ENCODE measurements around the gene GNL1. TPM values are rescaled to one million over a fixed set of nuclear protein-coding genes. Genes with fewer than 3 reads are reported as not detected.

The GNL1 gene
- total and polyA plus RNA-seq, 9 of the 15 experiments (the other 6 are each of a cell fraction or from before 2014, with no cell fraction given), result 0.73 to 112 (median 58.0) TPM

DNA sequence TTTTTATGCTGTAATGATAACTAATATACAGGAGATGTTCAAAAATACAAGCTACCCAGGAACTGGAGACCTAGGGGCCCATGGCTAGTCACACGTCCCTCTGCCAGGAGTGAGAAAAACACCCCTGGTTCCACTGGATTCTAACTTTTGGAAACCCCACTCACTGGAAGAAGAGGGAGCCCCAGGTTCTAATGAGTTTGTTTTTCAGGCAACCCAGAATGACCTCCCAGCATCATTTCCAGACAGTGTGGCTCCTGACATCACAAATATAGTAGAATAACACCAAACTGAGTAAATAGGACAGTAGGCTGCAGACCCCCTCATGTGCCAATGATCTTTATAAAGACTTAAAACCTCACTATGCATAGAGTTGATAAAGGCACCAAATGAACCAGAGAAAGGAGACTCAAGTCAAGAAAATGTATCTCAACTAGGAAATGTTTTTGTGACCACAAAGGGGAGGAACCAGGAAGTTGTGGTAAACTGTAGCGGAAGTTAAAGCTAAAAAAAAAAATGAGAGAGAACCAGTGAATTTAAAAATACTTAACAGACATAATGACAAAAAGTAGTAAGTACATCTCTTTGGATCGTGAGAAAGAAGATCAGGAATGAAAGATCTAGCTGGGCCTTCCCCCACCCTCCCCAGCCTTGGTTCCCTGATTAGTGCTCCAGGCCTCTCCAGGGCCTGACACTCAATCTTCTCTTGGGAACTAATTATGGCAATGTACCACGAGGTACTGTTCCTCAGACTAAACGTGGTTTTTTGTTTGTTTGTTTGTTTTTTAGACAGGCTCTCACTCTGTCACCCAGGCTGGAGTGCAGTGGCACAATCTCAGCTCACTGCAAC is 47.2 kb downstream of the GNL1 start (continued):
- TF ChIP-seq, protein P1, sequence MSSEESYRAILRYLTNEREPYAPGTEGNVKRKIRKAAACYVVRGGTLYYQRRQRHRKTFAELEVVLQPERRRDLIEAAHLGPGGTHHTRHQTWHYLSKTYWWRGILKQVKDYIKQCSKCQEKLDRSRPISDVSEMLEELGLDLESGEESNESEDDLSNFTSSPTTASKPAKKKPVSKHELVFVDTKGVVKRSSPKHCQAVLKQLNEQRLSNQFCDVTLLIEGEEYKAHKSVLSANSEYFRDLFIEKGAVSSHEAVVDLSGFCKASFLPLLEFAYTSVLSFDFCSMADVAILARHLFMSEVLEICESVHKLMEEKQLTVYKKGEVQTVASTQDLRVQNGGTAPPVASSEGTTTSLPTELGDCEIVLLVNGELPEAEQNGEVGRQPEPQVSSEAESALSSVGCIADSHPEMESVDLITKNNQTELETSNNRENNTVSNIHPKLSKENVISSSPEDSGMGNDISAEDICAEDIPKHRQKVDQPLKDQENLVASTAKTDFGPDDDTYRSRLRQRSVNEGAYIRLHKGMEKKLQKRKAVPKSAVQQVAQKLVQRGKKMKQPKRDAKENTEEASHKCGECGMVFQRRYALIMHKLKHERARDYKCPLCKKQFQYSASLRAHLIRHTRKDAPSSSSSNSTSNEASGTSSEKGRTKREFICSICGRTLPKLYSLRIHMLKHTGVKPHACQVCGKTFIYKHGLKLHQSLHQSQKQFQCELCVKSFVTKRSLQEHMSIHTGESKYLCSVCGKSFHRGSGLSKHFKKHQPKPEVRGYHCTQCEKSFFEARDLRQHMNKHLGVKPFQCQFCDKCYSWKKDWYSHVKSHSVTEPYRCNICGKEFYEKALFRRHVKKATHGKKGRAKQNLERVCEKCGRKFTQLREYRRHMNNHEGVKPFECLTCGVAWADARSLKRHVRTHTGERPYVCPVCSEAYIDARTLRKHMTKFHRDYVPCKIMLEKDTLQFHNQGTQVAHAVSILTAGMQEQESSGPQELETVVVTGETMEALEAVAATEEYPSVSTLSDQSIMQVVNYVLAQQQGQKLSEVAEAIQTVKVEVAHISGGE (CRISPR knock-in tag; IDR thresholded peaks at IDR 0.05), result 0 out of 6 replicates have a peak, but pooled peaks of 1 of the 3 experiments have one; percentile 46
- TF ChIP-seq, protein P2, sequence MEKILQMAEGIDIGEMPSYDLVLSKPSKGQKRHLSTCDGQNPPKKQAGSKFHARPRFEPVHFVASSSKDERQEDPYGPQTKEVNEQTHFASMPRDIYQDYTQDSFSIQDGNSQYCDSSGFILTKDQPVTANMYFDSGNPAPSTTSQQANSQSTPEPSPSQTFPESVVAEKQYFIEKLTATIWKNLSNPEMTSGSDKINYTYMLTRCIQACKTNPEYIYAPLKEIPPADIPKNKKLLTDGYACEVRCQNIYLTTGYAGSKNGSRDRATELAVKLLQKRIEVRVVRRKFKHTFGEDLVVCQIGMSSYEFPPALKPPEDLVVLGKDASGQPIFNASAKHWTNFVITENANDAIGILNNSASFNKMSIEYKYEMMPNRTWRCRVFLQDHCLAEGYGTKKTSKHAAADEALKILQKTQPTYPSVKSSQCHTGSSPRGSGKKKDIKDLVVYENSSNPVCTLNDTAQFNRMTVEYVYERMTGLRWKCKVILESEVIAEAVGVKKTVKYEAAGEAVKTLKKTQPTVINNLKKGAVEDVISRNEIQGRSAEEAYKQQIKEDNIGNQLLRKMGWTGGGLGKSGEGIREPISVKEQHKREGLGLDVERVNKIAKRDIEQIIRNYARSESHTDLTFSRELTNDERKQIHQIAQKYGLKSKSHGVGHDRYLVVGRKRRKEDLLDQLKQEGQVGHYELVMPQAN (IDR thresholded peaks at IDR 0.05; ENCODE audit: borderline replicate concordance), result no peak
- TF ChIP-seq MAFG (tag; conservative IDR thresholded peaks at IDR 0.05) (no peak), ESRRB (CRISPR knock-in tag; IDR thresholded peaks at IDR 0.05; ENCODE audit: borderline replicate concordance) (no peak), TEAD4 (IDR thresholded peaks at IDR 0.05; ENCODE audit: low read length) (peak; percentile 43; the same call in 1 of the 2 replicates), TEAD4 (CRISPR knock-in tag; IDR thresholded peaks at IDR 0.05; ENCODE audit: borderline replicate concordance) (no peak), SETDB1 (IDR thresholded peaks at IDR 0.05; ENCODE audit: low read length) (no peak), MAZ (CRISPR knock-in tag; conservative IDR thresholded peaks at IDR 0.05 in 1 of 2, IDR thresholded peaks at IDR 0.05 in 1 of 2) (no peak), FOXJ2 (tag; IDR thresholded peaks at IDR 0.05) (no peak), SMARCB1 (IDR thresholded peaks at IDR 0.05; ENCODE audit: insufficient read length, low read depth) (no peak)
- TF ChIP-seq, protein P3, sequence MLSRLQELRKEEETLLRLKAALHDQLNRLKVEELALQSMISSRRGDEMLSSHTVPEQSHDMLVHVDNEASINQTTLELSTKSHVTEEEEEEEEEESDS (CRISPR knock-in tag; IDR thresholded peaks at IDR 0.05), result no peak
- TF ChIP-seq, protein P4, sequence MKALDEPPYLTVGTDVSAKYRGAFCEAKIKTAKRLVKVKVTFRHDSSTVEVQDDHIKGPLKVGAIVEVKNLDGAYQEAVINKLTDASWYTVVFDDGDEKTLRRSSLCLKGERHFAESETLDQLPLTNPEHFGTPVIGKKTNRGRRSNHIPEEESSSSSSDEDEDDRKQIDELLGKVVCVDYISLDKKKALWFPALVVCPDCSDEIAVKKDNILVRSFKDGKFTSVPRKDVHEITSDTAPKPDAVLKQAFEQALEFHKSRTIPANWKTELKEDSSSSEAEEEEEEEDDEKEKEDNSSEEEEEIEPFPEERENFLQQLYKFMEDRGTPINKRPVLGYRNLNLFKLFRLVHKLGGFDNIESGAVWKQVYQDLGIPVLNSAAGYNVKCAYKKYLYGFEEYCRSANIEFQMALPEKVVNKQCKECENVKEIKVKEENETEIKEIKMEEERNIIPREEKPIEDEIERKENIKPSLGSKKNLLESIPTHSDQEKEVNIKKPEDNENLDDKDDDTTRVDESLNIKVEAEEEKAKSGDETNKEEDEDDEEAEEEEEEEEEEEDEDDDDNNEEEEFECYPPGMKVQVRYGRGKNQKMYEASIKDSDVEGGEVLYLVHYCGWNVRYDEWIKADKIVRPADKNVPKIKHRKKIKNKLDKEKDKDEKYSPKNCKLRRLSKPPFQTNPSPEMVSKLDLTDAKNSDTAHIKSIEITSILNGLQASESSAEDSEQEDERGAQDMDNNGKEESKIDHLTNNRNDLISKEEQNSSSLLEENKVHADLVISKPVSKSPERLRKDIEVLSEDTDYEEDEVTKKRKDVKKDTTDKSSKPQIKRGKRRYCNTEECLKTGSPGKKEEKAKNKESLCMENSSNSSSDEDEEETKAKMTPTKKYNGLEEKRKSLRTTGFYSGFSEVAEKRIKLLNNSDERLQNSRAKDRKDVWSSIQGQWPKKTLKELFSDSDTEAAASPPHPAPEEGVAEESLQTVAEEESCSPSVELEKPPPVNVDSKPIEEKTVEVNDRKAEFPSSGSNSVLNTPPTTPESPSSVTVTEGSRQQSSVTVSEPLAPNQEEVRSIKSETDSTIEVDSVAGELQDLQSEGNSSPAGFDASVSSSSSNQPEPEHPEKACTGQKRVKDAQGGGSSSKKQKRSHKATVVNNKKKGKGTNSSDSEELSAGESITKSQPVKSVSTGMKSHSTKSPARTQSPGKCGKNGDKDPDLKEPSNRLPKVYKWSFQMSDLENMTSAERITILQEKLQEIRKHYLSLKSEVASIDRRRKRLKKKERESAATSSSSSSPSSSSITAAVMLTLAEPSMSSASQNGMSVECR (CRISPR knock-in tag; IDR thresholded peaks at IDR 0.05), result no peak
- TF ChIP-seq, protein P5, sequence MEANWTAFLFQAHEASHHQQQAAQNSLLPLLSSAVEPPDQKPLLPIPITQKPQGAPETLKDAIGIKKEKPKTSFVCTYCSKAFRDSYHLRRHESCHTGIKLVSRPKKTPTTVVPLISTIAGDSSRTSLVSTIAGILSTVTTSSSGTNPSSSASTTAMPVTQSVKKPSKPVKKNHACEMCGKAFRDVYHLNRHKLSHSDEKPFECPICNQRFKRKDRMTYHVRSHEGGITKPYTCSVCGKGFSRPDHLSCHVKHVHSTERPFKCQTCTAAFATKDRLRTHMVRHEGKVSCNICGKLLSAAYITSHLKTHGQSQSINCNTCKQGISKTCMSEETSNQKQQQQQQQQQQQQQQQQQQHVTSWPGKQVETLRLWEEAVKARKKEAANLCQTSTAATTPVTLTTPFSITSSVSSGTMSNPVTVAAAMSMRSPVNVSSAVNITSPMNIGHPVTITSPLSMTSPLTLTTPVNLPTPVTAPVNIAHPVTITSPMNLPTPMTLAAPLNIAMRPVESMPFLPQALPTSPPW (CRISPR knock-in tag; IDR thresholded peaks at IDR 0.05), result no peak

Measured in K562 (cell line).